HG02798 (cell line): ENCODE measurements around the gene HYOU1.
"Not testable (repeated sequence)": the region's sequence is repeated elsewhere in the genome, so short reads cannot be mapped to it uniquely, and the experiment has no call there.

Experiments used
- ATAC-seq: cut with Tn5 transposase; IDR thresholded peaks from one replicate; pipeline ENCODE4 v1.9.1; 2021; ENCODE audit warnings: mild to moderate bottlenecking; ENCODE audit not compliant: unreplicated experiment, poor library complexity

Gene HYOU1

DNA sequence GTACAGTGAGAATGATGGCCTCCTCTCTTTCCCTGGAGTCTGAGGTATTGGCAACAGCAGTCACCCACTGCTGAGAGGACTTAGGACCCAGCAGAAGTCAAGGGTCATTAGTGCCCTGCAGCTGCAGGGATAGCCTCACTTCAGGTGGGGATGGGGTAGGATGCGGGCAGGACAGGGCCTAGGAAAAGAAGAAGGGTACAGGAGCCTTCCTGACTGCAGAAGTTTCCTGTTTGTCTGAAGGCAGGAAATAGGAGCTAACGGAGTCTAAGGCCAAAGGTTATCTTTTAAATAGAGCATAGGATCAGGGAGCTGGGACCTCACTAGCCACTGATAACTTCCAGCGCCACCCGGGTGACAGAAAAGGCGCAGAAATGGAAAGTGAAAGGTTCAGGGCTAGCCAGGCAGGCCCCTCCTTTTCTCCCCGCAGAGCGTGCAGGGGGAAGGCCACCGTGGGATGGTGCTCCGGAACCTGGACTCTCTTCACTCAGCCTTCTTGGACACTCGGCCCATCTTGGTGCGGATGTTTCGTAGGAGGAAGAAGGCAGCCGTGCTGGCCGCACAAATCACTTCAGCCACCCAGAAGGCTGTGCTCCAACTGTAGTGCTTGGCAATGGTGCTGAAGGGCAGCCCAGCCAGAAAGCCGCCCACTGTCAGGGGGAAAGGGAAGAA is 32.4 kb downstream of the HYOU1 start:
- no peak for ATAC-seq

DNA sequence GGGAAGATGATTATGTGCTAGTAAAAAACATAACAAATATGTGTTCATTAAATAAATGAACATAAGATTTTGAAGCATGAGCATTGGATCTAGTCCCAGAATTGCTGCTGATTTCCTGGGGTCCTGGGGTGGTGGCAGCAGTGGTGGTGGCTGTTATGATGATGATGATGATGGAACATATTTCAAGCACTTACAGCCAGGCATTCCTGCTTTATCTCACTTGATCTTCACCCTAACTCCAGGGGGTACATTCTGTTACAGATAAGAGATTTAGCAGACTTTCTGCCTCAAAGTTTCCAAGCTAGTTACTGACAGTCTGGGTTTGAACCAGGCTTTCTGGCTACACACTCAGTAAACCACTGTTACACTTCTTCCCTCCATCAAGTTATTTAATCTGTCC is 33.3 kb downstream of the HYOU1 start:
- no peak for ATAC-seq

DNA sequence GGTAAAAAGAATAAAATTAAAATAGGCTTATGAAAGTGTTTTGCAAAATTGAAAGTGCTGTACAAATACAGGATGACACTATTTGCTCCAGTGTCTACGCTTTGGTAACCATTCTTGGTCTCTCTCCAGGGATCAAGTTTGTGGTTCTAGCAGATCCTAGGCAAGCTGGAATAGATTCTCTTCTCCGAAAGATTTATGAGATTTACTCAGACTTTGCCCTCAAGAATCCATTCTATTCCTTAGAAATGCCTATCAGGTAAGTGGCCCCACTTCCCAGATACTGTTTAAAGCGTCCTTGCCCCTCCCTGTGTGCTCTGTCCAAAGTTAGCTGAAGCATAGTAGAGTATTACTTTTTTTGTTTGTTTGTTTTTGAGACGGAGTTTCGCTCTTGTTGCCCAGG is 35.4 kb downstream of the HYOU1 start:
- no peak for ATAC-seq

DNA sequence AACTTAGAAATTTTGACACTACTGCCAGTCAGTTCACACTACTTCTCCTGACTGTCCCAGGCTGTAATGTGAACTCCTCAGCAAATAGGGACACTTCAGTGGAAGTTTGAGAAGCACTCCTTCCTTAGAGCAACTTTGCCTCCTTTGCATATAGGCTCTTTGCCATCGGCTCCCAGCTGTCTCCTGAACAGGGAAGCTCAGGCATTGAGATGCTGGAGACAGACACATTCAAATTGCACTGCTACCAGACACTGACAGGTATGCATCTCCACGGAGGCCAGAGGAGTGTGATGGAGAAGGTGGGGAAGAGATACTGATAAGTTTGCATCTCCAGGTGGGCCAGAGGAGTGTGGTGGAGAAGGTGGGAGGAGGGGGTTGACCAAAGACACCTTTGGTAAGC is 37.0 kb downstream of the HYOU1 start:
- no peak for ATAC-seq

DNA sequence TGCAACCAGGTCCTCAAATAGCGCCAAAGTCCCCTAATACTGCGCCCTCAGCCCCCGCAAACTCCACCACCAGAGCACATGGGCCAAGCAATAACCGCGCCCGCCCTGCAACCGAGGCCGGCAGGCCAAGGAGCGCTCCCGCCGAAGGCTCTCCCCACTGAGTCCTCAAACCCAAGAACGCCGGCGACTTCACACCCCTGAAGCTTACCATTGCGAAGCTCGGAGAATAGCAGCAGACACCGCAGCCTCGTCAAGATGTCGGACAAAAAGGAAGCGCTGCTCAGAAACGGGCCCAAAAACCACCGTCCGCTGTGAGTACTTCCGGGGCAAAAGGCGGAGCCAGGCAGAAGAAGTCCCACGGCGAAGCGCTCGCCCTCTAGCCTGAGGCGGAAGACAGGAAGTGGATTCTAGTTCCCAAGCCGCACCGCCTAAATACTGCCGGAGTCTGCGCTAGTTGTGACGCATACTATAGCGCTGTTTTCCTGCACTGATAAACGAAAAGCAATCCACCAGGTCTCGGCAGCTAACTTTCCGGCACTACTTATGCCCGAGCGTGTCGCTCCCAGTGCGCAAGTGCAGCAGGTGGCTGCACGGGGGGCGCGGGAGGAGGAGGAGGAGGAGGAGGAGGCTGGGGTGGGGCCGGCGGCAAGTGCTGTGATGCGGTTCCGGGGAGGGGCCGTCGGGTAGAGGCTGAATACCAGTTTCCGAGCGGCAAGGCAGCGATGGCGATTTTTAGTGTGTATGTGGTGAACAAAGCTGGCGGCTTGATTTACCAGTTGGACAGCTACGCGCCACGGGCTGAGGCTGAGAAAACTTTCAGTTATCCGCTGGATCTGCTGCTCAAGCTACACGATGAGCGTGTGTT is 38.7 kb downstream of the HYOU1 start, which contains the start of the genes RPS25 and TRAPPC4:
TSS of gene RPS25 (minus strand) at position 270 of the 865 bp plus-strand sequence. CDS start at position 211, 59 bp downstream.
TSS of gene TRAPPC4 (plus strand) at position 693 of the 865 bp plus-strand sequence. CDS start at position 723, 30 bp downstream.
- ATAC-seq, result peak; percentile 90

DNA sequence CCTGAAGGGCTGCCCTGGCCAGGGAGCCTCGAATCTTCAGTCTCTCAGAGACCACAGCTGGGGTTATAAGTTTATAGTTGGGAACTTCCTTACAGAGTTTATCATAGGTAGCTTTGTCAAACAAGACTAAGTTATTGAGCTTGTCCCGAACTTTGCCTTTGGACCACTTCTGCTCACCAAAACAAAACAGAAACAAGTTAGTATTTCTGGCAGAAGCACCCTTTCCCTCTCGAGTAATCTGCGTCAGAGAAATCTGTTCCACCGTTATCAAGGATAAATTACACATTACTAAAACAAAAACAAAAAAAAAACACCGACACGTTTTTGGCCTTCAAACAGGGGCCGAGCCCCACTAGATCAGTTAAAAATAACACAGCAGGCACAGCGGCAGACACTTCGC is 39.6 kb downstream of the HYOU1 start:
- not testable (repeated sequence) for ATAC-seq

DNA sequence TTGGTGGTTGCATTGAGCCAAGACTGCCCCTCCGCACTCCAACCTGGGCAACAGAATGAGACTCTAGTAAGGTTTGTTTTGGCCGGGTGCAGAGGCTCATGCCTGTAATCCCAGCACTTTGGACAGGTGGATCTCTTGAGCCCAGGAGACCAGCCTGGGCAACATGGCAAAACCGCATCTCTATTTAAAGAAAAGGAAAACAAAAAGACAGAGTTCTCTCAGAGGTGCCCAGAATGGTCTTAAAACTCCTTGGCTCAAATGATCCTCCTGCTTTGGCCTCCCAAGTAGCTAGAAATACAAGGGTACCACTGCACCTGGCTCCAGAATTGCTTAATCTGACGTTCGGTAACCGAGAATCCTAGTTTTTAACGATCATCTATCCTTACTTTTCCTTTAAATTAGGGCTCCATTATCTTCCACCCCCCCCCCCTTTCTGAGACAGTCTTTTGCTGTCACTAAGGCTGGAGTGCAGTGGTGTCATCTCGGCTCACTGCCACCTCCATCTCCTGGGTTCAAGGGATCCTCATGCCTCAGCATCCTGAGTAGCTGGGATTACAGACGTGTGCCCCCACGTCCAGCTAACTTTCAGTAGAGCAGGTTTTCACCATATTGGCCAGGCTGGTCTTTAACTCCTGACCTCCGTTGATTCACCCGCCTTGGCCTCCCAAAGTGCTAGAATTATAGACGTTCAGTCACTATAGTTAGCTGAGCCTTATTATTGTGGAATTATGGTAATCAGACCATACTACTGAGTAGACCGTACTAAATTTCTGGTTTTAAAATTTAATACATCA is 40.6 kb downstream of the HYOU1 start:
- ATAC-seq, result no peak

DNA sequence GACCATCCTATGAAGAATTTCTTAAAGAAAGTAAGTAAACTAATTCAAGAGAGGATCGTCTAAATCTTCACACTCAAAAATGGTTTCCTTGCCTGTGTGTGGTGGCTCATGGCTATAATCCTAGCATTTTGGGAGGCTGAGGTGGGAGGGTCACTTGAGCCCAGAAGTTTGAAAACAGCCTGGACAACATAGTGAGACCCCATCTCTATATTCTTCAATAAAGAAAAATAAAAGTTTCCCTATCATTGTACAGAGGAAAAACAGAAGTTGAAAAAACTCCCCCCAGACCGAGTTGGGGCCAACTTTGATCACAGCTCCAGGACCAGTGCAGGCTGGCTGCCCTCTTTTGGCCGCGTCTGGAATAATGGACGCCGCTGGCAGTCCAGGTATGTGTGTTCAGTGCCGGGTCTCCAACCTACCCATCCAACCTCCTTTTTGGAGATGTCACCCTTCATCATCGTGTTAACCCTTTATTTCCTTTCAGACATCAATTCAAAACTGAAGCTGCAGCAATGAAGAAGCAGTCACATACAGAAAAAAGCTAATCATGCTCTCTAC is 41.9 kb downstream of the HYOU1 start:
- ATAC-seq, result no peak

DNA sequence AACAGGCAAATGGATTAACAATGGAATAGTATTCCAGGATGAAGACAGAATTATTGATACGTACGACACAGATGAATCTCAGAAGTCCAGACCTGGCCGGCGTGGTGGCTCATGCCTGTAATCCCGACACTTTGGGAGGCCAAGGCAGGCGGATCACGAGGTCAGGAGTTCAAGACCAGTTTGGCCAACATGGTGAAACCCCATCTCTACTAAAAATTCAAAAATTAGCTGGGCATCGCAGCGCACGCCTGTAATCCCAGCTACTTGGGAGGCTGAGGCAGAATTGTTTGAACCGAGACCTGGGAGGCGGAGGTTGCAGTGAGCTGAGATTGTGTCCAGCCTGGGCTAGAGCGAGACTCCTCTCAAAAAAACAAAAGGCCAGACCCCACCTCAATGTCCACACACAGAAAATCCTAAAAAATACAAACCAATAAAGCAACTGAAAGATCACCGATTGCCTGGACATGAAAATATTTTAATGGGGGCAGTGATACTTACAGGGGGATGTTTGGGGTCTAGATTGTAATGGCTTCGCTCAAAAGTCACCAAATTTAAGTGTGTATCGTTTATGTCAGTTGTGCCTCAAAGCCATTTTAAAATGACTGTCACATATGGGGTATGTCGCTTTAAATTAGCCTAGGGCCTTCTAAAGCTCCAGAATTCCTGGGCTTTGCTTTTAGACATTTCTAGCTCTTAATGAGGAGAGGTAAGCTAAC is 42.6 kb downstream of the HYOU1 start:
- no peak for ATAC-seq

DNA sequence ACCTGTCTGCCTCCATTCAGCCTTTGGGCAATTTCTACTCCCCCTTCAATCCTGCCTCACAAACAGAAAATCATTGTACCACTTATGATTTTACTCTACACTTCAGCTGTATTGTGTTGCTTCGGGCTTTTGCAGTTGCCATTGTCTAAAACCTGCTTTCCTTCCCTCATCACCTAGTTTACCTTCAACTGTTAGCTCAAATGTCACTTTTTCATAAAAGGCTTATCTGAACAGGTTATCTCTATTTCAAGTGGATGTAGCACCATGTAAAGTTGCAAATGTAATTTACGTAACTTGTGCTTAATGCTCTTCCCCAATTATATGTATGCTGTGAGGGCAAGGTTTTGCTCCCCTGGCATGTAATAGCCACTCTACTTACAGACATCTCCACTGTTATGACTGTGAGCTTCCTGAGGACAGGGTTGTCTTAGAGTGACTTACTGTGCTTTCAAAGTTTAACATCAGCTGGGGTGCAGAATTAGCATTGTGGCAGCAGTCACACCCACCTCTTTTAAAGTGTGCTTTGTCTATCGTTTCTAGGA is 44.3 kb downstream of the HYOU1 start:
- ATAC-seq, result no peak

DNA sequence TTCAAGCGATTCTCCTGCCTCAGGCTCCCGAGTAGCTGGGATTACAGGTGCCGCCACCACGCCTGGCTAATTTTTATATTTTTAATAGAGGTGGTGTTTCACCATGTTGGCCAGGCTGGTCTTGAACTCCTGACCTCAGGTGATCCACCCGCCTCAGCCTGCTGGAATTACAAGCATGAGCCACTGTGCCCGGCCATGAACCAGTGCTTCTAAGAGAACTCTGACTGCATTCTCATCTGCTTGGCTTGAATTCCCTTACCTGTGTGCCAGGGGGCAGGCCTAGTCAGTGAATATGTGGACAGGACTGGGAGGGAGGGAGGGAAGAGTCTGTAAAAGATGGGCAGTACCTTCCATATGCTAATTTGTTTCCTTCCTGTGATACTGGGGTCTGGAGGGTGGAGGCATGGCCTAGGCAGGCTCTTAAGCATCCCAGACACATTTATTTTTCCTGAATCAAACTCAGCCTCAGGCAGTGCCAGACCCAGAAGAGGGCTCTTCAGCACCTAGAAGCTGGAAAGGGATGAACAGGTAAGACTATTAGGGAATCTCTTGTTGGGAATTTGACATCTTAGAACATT is 45.4 kb downstream of the HYOU1 start:
- ATAC-seq, result no peak

DNA sequence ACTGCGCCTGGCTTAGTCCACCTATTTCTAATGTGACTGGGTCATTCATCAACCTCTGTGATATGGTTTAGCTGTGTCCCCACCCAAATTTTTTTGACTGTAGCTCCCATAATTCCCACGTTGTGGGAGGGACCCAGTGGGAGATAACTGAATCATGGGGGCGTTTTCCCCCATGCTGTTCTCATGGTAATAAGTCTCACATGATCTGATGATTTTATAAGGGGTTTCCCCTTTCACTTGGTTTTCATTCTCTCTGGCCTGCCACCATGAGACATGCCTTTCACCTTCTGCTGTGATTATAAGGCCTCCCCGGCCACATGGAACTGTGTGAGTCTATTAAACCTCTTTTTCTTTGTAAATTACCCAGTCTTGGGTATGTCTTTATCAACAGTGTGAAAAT is 50.3 kb downstream of the HYOU1 start:
- ATAC-seq, result no peak

DNA sequence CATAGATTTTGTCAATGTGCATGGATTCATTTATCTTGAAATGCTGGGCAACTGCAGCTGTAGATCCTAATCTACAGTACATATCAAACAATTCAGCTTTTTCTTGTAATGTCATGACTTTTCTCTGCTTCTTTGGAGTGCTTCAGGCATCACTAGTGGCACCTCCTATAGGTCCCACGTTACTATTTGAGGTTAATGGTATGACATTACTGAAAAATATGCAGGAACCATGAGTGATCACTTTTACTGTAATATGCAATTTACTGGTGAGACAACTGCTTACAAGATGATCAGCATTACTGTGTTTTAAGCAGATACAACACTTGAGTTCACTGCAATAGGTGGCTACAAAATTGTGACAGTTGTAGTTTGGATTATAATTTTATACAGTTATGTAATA is 56.1 kb downstream of the HYOU1 start:
- ATAC-seq, result no peak

DNA sequence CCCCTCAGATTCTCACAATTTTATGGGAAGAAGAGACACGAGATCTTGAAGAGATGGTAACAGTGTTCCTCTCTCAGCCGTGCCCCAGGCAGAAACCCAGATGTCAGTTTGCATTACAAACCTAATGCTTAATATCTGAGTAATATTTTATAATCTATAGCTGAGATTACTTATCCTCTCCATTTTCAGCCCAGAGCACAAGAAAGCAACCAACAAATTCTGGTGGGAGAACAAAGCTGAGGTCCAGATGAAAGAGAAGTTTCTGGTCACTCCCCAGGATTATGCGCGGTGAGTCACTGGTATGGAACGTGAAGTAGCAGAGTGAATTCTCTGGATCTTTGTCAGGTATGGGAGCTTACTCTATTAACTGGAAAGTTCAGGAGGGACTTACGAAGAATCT is 58.2 kb downstream of the HYOU1 start:
- ATAC-seq, result no peak

DNA sequence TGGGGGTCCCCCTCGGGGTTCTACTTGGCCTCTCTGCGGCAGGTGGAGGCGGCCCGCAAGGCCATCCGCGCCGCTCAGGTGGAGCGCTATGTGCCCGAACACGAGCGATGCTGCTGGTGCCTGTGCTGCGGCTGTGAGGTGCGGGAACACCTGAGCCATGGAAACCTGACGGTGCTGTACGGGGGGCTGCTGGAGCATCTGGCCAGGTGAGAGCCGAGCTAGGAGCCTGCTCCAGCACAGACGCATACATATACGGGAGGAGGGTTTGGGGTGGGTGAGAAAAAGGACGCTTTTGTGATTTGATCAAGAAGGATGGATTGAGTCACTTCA is 58.7 kb downstream of the HYOU1 start:
- ATAC-seq, result no peak

DNA sequence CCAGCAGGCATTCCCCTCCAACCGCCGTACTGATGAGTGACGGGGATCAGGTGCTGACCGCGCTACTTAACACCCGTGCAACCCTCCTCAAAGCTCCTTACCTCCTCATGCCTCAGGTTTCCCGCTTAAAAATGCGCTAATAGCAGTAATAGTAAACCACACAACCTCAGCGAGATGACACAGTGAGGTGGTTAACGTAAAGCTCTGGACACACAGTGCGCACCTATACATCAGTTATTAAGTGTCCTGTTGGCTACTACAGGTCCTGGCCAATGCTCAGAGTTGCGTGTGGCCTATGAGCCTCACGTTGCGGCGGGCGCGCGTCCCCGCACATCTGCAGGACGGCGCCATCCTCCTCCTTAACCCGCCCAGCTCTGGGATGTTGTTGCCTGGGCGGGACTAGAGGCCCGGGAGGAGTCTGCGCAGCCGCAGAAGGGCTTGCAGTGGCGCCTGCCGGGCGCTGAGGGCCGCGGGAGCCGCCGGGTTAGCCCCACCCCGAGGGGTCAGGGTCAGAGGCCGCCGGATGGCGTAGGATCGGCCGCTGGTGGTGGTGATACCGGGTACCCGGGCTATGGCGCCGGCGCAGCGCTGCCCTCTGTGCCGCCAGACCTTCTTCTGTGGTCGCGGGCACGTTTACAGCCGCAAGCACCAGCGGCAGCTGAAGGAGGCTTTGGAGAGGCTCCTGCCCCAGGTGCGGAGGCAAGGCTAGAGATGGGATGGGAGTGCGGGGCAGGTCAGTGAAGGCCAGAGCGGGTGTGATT is 59.2 kb downstream of the HYOU1 start, which contains the start of gene CENATAC:
TSS of gene CENATAC (plus strand) at position 512 of the 761 bp plus-strand sequence. CDS start at position 572, 60 bp downstream.
- ATAC-seq, result peak; percentile 93

DNA sequence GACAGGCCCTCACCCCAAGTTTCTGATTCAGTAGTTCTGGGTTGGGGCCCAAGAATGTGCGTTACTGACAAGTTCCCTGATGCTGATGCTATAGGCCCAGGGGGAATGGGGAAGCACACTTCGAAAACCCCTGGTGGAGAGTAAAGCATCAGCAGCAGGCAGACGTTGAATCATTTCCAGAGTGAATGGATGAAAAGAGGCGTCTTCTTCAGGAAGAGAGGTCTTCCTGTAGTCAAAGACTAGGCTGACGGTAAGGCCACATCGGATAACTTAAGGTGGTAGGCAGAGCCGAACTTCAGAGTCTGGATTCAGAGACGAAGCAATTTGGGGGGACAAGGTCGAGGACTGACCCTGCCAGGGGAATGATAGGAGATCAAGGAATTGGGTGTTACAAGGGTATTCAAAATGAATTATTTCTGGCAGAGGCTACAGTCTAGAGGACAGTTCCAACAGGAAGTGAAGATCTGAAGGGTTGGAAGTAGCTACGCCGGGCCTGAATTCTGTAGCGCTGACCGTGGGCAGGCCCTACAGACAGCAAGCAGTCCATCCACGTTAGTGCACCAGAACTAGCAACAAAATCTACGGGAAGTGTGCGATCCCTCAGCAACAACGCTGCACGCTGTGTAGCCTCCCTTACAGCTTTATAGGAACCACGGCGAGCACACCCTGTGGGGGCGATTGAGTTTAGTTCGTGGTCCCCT is 59.9 kb downstream of the HYOU1 start:
- ATAC-seq, result peak; percentile 15
